Astrocyte (in vitro differentiated cells and primary cell): ENCODE results near the gene TOP3B.

Experiments
- CTCF ChIP-seq: IDR thresholded peaks from 2 replicates; pipeline ENCODE4 v1.5.1; 2011; ENCODE audit warnings: low read depth, mild to moderate bottlenecking, inconsistent platforms, low read length, moderate library complexity; ENCODE audit not compliant: insufficient read depth
- EZH2 ChIP-seq: IDR thresholded peaks from 2 replicates; pipeline ENCODE4 v1.6.1; 2012; ENCODE audit warnings: mild to moderate bottlenecking, low read length, inconsistent platforms; ENCODE audit not compliant: insufficient read depth

GRCh38 chr22:21989049-21989448, 6.5 kb upstream of the TOP3B start:
- TF ChIP-seq CTCF (no peak), EZH2 (no peak)
